Testis (tissue), 2 donors: ENCODE results near the gene PRRX1.

Experiments used
- CTCF ChIP-seq, 3 experiments: fragments of 450-650 bp in 2 of 3; fragments of 200-600 bp in 1 of 3; sonication (generic) in 1 of 3; IDR thresholded peaks; one replicate each; pipeline ENCODE4 v1.5.1; 2016 to 2019; ENCODE audit warnings: antibody characterized with exemption in 3 of 3, mild to moderate bottlenecking in 2 of 3, moderate library complexity in 1 of 3
- POLR2A ChIP-seq: fragments of 450-650 bp; IDR thresholded peaks from one replicate; pipeline ENCODE4 v1.6.1; 2017; ENCODE audit warnings: antibody characterized with exemption, mild to moderate bottlenecking, moderate library complexity

- no peak for TF ChIP-seq POLR2A
- no peak for TF ChIP-seq CTCF (IDR thresholded peaks at IDR 0.05)
These were observed 29.0 kb upstream of the PRRX1 start for GRCh38 chr1:170634824-170635410.
